ENCODE results near the gene TMIE.
A peak's percentile ranks its signal among the peaks of the same experiment; 100 is the strongest.

Gene TMIE

GRCh38 chr3:46670000-46670890, 30.9 kb upstream of the TMIE start:
- no peak for DNase-seq (ENCODE audit: extremely low read depth, low read depth)
- no peak for TF ChIP-seq CTCF (IDR thresholded peaks at IDR 0.05; ENCODE audit: low read depth, low read length)

- no peak for TF ChIP-seq CTCF (IDR thresholded peaks at IDR 0.05; ENCODE audit: low read depth, low read length)
- no peak for DNase-seq (ENCODE audit: extremely low read depth, low read depth)
These were observed 30.2 kb upstream of the TMIE start for GRCh38 chr3:46670891-46671427.

- TF ChIP-seq CTCF (IDR thresholded peaks at IDR 0.05; ENCODE audit: low read depth, low read length) = no peak
These were observed 29.4 kb upstream of the TMIE start for GRCh38 chr3:46671541-46672348.

GRCh38 chr3:46672349-46672695, 28.9 kb upstream of the TMIE start:
- no peak for TF ChIP-seq CTCF (IDR thresholded peaks at IDR 0.05; ENCODE audit: low read depth, low read length)
- DNase-seq (ENCODE audit: extremely low read depth, low read depth) = no peak

More at GRCh38 chr3:46671541-46672348, 29.4 kb upstream of the TMIE start:
- DNase-seq (ENCODE audit: extremely low read depth, low read depth) = no peak

- DNase-seq (ENCODE audit: extremely low read depth, low read depth) = no peak
- TF ChIP-seq CTCF (IDR thresholded peaks at IDR 0.05; ENCODE audit: low read depth, low read length) = no peak
These were observed 27.8 kb upstream of the TMIE start for GRCh38 chr3:46673151-46674030.

- no peak for DNase-seq (ENCODE audit: extremely low read depth, low read depth)
- TF ChIP-seq CTCF (IDR thresholded peaks at IDR 0.05; ENCODE audit: low read depth, low read length) = peak; percentile 1; the same call in 1 of the 2 replicates
These were observed 27.0 kb upstream of the TMIE start for GRCh38 chr3:46674031-46674845.

Data from AG09319 (cell line).